Psoas muscle (tissue), 8 donors: Measurements from ENCODE around the gene SLC24A4. TPM values are rescaled to one million over a fixed set of nuclear protein-coding genes. Genes with fewer than 3 reads are reported as not detected.

Experiments used
- ATAC-seq, 4 donors: fragments of 200-7000 bp; cut with Tn5 transposase; one replicate each; pipeline ENCODE4 v1.9.1; 2020; ENCODE audit warnings: moderate library complexity in 3 of 4, mild to moderate bottlenecking in 2 of 4
- DNase-seq, 2 donors: peaks; one replicate each; pipeline ENCODE4 v3.0.0-alpha.2; 2020
- H3K27ac ChIP-seq: fragments of 200-600 bp; one replicate; pipeline ENCODE4 v1.8.0; 2022
- H3K27me3 ChIP-seq, 3 donors: fragments of 200-600 bp in 1 of 3; one replicate each; pipeline versions ENCODE4 v1.6.1 to v1.8.0; 2013 to 2022; ENCODE audit warnings: low read length in 2 of 3, mild to moderate bottlenecking in 2 of 3, moderate library complexity in 1 of 3; ENCODE audit not compliant: insufficient read depth in 3 of 3
- H3K36me3 ChIP-seq, 2 donors: fragments of 200-600 bp in 1 of 2; one replicate each; pipeline versions ENCODE4 v1.6.1 to v1.8.0; 2013 to 2022; ENCODE audit warnings: low read depth in 1 of 2, mild to moderate bottlenecking in 1 of 2, moderate library complexity in 1 of 2; ENCODE audit not compliant: insufficient read depth in 1 of 2
- H3K4me1 ChIP-seq: fragments of 200-600 bp; one replicate; pipeline ENCODE4 v1.8.0; 2022
- H3K4me3 ChIP-seq: fragments of 200-600 bp; one replicate; pipeline ENCODE4 v1.8.0; 2022; ENCODE audit warnings: mild to moderate bottlenecking
- H3K9me3 ChIP-seq: fragments of 200-600 bp; one replicate; pipeline ENCODE4 v1.8.0; 2022
- CTCF ChIP-seq: fragments of 200-600 bp; IDR thresholded peaks from one replicate; pipeline ENCODE4 v1.8.0; 2022; ENCODE audit warnings: antibody characterized with exemption
- WGBS, 3 donors: extraction: QIAGEN DNeasy Blood & Tissue Kit; methylation state at CpG; one replicate each; pipeline versions ENCODE4 v1.1.6 to v1.1.7; 2013; 5-methylcytosine and 5-hydroxymethylcytosine counted together
- intact Hi-C, 2 donors: fragments of 100-400 bp; cut with DNase I; formaldehyde crosslinking; loops; one replicate each; pipeline versions ENCODE4 v1.11.0 to v1.14.2; 2022
- polyA plus RNA-seq, 3 donors: library from polyadenylated mRNA; stranded (reverse); fragments of 200-250 nt; gene quantifications; one replicate each; pipeline ENCODE4 v1.2.3, GENCODE V29; 2013
- total RNA-seq, 4 donors: library from RNA; stranded (reverse); fragmentation: NEBNext Ultra II Directional in 2 of 4; extraction: Animal tissue kit (Norgen Biotek cat#: 25700) in 2 of 4; gene quantifications; one replicate each; pipeline versions ENCODE4 v1.2.1 to v1.2.4, GENCODE V29; 2021 to 2023
- donor health status: healthy with polysubstance abuse.
- donor health status: DM: no; HTN: no; CAD: no; lungs with moderate emphysema.
- donor health status: Bipolar disorder and iron deficiency.
- donor health status: healthy.
- donor health status: DM: yes; HTN: yes; CAD: no.
- donor health status: DM: no; HTN: no; CAD: no.
- donor health status: DM: no; HTN: no; CAD: no.
- donor health status: DM: yes; HTN: yes; CAD: no.

SLC24A4 gene
- total and polyA plus RNA-seq, 7 donors = 0.21 to 2.3 (median 0.34) TPM

GRCh38 chr14:92492258-92492657 is 169.3 kb downstream of the SLC24A4 start:
- no peak overlapping the region for H3K27ac ChIP-seq
- no peaks in the 10 kb centered on the region for H3K4me1 ChIP-seq
- H3K36me3 ChIP-seq = no peaks in the 10 kb centered on the region
- no peak overlapping the region for H3K4me3 ChIP-seq
- WGBS, 3 donors = 69 to 75% (median 70%) methylated on average over 10 of the region's 10 CpGs
- peak in 2 of 4 donors; percentile 32 to 37 for ATAC-seq
- no peak for DNase-seq
- peaks cover 0 to 2% (median 0%) of the 10 kb centered on the region in 3 donors for H3K27me3 ChIP-seq
- H3K9me3 ChIP-seq = no peaks in the 10 kb centered on the region
- intact Hi-C loops = no loop called here
- no peak for TF ChIP-seq CTCF

GRCh38 chr14:92493024-92493423 is 170.1 kb downstream of the SLC24A4 start:
- no peak for TF ChIP-seq CTCF
- 93 to 100% (median 94%) methylated on average over 10 of the region's 10 CpGs for WGBS, 3 donors
- no peaks in the 10 kb centered on the region for H3K9me3 ChIP-seq
- no peak overlapping the region for H3K27ac ChIP-seq
- DNase-seq (no peak), ATAC-seq (no peak)
- intact Hi-C loops = no loop called here
- no peaks in the 10 kb centered on the region for H3K4me1 ChIP-seq
- peaks cover 0 to 2% (median 0%) of the 10 kb centered on the region in 3 donors for H3K27me3 ChIP-seq
- no peaks in the 10 kb centered on the region for H3K36me3 ChIP-seq
- no peak overlapping the region for H3K4me3 ChIP-seq

- Histone ChIP-seq H3K9me3 (no peaks in the 10 kb centered on the region), H3K27me3 (peaks cover 0 to 2% (median 0%) of the 10 kb centered on the region in 3 donors), H3K36me3 (no peaks in the 10 kb centered on the region), H3K27ac (no peak overlapping the region), H3K4me3 (no peak overlapping the region), H3K4me1 (no peaks in the 10 kb centered on the region)
- intact Hi-C loops = no loop called here
- DNase-seq (no peak), ATAC-seq (no peak)
- 90 to 91% (median 91%) methylated on average over 16 of the region's 16 CpGs for WGBS, 3 donors
- TF ChIP-seq CTCF = no peak
Observed at GRCh38 chr14:92493492-92493891, 170.5 kb downstream of the SLC24A4 start.

- DNase-seq (no peak), ATAC-seq (no peak)
- H3K4me3 ChIP-seq = no peak overlapping the region
- H3K36me3 ChIP-seq = no peaks in the 10 kb centered on the region
- 62 to 82% (median 64%) methylated on average over 4 of the region's 4 CpGs for WGBS, 3 donors
- no peak overlapping the region for H3K27ac ChIP-seq
- no peaks in the 10 kb centered on the region for H3K4me1 ChIP-seq
- TF ChIP-seq CTCF = no peak
- intact Hi-C loops = no loop called here
- H3K9me3 ChIP-seq = no peaks in the 10 kb centered on the region
- no peaks in the 10 kb centered on the region for H3K27me3 ChIP-seq
Observed at GRCh38 chr14:92494512-92494911, 171.5 kb downstream of the SLC24A4 start.

- WGBS, 3 donors = 69 to 76% (median 74%) methylated on average over 6 of the region's 6 CpGs
- no peaks in the 10 kb centered on the region for H3K36me3 ChIP-seq
- ATAC-seq = no peak
- H3K9me3 ChIP-seq = no peaks in the 10 kb centered on the region
- no peak for TF ChIP-seq CTCF
- intact Hi-C loops = no loop called here
- DNase-seq = no peak
- no peak overlapping the region for H3K27ac ChIP-seq
- no peaks in the 10 kb centered on the region for H3K4me1 ChIP-seq
- H3K4me3 ChIP-seq = no peak overlapping the region
- no peaks in the 10 kb centered on the region for H3K27me3 ChIP-seq
Observed at GRCh38 chr14:92495027-92495426, 172.1 kb downstream of the SLC24A4 start.
